ENCODE measurements around the gene PLEKHM2. TPM values are rescaled to one million over a fixed set of nuclear protein-coding genes. Genes with fewer than 3 reads are reported as not detected.

The PLEKHM2 gene
- total RNA-seq, 3 donors from 2014 or later (not counting 1 experiment from before 2014, with no cell fraction given), result 47.8 to 61.0 (median 50.9) TPM

DNA sequence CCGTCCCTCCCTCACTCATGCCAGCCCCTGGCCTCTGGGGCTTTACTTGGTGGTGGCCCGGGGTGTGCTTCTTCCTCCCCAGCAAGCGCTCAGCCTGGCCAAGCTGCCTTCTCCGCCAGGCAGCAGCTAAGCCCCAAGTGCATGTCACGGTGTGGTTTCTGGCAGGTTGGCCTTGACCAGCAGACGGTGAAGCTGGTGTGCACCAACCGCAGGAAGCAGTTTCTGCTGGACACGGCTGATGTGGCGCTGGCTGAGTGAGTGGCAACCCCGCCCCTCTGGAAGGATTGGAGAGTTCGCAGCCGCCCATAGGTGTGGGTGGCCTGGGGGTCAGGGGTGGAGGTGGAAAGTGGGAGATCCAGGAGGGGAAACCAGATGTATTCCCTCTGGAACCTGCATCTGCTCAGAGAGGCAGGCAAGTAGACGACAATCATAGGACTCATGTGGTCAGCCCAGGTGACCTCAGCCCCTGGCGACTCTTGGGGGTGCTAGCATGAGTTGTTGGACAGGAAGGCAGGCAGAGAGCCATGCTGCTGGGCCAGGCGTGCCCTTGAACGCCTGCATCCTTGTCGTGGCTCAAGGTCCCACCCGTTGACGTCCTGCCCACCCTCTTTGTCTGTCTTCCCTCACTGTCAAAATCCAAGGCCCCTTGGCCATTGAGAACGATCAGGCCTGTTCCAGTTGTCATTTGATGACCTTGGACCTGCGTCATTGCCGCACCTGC, 45.0 kb downstream of the PLEKHM2 start:
- TF ChIP-seq, protein P1, sequence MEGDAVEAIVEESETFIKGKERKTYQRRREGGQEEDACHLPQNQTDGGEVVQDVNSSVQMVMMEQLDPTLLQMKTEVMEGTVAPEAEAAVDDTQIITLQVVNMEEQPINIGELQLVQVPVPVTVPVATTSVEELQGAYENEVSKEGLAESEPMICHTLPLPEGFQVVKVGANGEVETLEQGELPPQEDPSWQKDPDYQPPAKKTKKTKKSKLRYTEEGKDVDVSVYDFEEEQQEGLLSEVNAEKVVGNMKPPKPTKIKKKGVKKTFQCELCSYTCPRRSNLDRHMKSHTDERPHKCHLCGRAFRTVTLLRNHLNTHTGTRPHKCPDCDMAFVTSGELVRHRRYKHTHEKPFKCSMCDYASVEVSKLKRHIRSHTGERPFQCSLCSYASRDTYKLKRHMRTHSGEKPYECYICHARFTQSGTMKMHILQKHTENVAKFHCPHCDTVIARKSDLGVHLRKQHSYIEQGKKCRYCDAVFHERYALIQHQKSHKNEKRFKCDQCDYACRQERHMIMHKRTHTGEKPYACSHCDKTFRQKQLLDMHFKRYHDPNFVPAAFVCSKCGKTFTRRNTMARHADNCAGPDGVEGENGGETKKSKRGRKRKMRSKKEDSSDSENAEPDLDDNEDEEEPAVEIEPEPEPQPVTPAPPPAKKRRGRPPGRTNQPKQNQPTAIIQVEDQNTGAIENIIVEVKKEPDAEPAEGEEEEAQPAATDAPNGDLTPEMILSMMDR (IDR thresholded peaks at IDR 0.05), result no peak
- H3K4me3 Mint-ChIP-seq, result no peak overlapping the region
- Histone ChIP-seq H3K4me3 (ENCODE audit: low read length) (no peak overlapping the region), H3K4me1 (ENCODE audit: control insufficient read depth, insufficient read depth, low read length) (no peaks in the 10 kb centered on the region), H3K27me3 (ENCODE audit: control insufficient read depth, insufficient read depth, low read length) (no peaks in the 10 kb centered on the region), H3K9me3 (ENCODE audit: control insufficient read depth, insufficient read depth, low read length) (no peaks in the 10 kb centered on the region), H3K36me3 (ENCODE audit: control insufficient read depth, insufficient read depth, low read length) (peaks cover 65% of the 10 kb centered on the region), H3K27ac (ENCODE audit: low read length) (no peak overlapping the region)
- no peaks in the 10 kb centered on the region for H3K9me3 Mint-ChIP-seq
- no peak for ATAC-seq
- DNase-seq, result no peak
- intact Hi-C loops (cut with micrococcal nuclease), result no loop called here
- H3K27me3 Mint-ChIP-seq (ENCODE audit: low read depth in 2 of 2), result no peaks in the 10 kb centered on the region
- H3K27ac Mint-ChIP-seq, result peak overlapping the region in 1 of 2 donors; percentile 20
- 92% methylated on average over 22 of the region's 22 CpGs for WGBS (ENCODE audit: insufficient coverage)
- H3K4me1 Mint-ChIP-seq, result no peaks in the 10 kb centered on the region
- no peaks in the 10 kb centered on the region for H3K36me3 Mint-ChIP-seq

DNA sequence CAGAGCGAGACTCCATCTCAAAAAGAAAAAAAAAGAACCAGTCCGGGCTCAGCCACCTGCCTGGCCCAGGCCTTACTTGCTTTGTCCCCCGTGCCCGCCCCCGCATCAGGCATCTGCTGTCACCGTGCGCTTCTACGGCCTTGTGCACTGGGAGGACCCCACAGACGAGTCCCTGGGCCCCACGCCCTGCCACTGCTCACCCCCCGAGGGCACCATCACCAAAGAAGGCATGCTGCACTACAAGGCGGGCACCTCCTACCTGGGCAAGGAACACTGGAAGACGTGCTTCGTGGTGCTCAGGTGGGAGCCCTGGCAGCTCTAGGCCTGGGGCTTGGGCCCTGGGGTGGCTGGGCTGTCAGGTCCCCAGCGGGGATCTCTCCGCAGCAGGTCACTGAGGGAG, 46.3 kb downstream of the PLEKHM2 start:
- no peaks in the 10 kb centered on the region for H3K9me3 ChIP-seq (ENCODE audit: control insufficient read depth, insufficient read depth, low read length)
- H3K4me1 ChIP-seq (ENCODE audit: control insufficient read depth, insufficient read depth, low read length), result no peaks in the 10 kb centered on the region
- intact Hi-C loops (cut with micrococcal nuclease), result no loop called here
- no peaks in the 10 kb centered on the region for H3K27me3 Mint-ChIP-seq (ENCODE audit: low read depth in 2 of 2)
- no peak overlapping the region for H3K27ac ChIP-seq (ENCODE audit: low read length)
- H3K4me3 ChIP-seq (ENCODE audit: low read length), result no peak overlapping the region
- no peak for DNase-seq
- ATAC-seq, result no peak
- no peaks in the 10 kb centered on the region for H3K4me1 Mint-ChIP-seq
- H3K4me3 Mint-ChIP-seq, result no peak overlapping the region
- no peaks in the 10 kb centered on the region for H3K36me3 Mint-ChIP-seq
- no peaks in the 10 kb centered on the region for H3K9me3 Mint-ChIP-seq
- H3K36me3 ChIP-seq (ENCODE audit: control insufficient read depth, insufficient read depth, low read length), result peaks cover 66% of the 10 kb centered on the region
- H3K27me3 ChIP-seq (ENCODE audit: control insufficient read depth, insufficient read depth, low read length), result no peaks in the 10 kb centered on the region
- TF ChIP-seq, protein P1 (IDR thresholded peaks at IDR 0.05), result no peak
- 97% methylated on average over 16 of the region's 16 CpGs for WGBS (ENCODE audit: insufficient coverage)
- no peak overlapping the region for H3K27ac Mint-ChIP-seq

GRCh38 chr1:15730936-15731335, 46.8 kb downstream of the PLEKHM2 start:
- no peaks in the 10 kb centered on the region for H3K9me3 ChIP-seq (ENCODE audit: control insufficient read depth, insufficient read depth, low read length)
- H3K27ac ChIP-seq (ENCODE audit: low read length), result no peak overlapping the region
- H3K27ac Mint-ChIP-seq, result no peak overlapping the region
- no peak overlapping the region for H3K4me3 Mint-ChIP-seq
- ATAC-seq (no peak), DNase-seq (no peak)
- H3K4me1 ChIP-seq (ENCODE audit: control insufficient read depth, insufficient read depth, low read length), result no peaks in the 10 kb centered on the region
- H3K4me3 ChIP-seq (ENCODE audit: low read length), result no peak overlapping the region
- 98% methylated on average over 16 of the region's 16 CpGs for WGBS (ENCODE audit: insufficient coverage)
- no peaks in the 10 kb centered on the region for H3K36me3 Mint-ChIP-seq
- peaks cover 61% of the 10 kb centered on the region for H3K36me3 ChIP-seq (ENCODE audit: control insufficient read depth, insufficient read depth, low read length)
- no peaks in the 10 kb centered on the region for H3K27me3 Mint-ChIP-seq (ENCODE audit: low read depth in 2 of 2)
- intact Hi-C loops (cut with micrococcal nuclease), result no loop called here
- TF ChIP-seq, protein P1 (IDR thresholded peaks at IDR 0.05), result no peak
- no peaks in the 10 kb centered on the region for H3K4me1 Mint-ChIP-seq
- no peaks in the 10 kb centered on the region for H3K9me3 Mint-ChIP-seq
- no peaks in the 10 kb centered on the region for H3K27me3 ChIP-seq (ENCODE audit: control insufficient read depth, insufficient read depth, low read length)
